HG02870 (cell line): Measurements from ENCODE around the gene ZNF316.

ENCODE experiments used
- ATAC-seq: cut with Tn5 transposase; IDR thresholded peaks from one replicate; pipeline ENCODE4 v1.9.1; 2021; ENCODE audit warnings: mild to moderate bottlenecking, moderate library complexity; ENCODE audit not compliant: unreplicated experiment

The ZNF316 gene

DNA sequence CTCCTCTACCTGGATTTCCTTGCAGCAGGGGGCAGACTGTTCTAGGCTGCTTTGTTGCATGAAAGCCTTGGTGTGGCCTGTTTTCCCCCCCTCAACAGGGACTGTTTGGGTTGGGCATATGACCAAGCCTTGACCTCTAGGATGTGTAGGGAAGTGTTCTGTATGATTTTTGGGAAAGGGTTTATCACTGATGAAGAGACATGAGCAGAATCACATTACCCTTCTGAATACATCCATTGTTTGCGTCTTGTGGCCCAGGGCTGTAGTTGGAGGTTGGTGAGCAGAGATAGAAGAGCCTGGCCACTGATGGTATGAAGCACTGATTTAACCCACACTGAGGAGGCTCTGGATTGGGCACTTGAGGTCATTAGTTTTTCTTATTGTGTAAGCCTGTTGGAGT lies 43.0 kb downstream of the ZNF316 start:
- no peak for ATAC-seq

DNA sequence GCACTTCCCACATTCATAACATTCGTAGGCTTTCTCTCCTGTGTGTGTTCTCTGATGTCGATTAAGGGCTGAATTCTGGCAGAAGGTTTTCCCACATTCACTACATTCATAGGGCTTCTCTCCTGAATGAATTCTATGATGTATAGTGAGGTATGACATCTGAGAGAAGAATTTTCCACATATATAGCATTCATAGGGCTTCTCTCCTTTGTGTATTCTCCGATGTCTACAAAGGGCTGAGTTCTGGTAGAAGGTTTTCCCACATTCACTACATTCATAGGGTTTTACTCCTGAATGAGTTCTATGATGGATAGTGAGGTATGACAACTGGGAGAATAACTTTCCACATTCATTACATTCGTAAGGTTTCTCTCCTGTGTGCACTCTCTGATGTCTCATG lies 54.0 kb downstream of the ZNF316 start:
- ATAC-seq, result no peak

DNA sequence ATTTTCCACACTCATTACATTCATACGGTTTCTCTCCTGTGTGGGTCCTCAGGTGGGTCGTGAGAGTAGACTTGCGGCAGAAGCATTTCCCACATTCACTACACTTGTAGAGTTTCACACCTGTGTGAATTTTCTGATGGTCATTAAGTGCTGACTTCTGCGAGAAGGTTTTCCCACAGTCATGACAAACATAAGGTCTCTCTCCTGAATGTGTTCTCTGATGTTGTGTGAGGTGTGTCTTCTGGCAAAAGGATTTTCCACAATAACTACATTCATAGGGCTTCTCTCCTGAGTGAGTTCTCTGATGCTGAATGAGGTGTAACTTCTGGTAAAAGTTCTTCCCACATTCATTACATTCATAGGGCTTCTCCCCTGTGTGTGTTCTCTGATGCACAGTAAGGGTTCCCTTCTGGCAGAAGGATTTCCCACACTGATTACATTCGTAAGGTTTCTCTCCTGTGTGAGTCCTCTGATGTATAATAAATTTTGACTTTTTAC lies 54.5 kb downstream of the ZNF316 start:
- ATAC-seq, result no peak

DNA sequence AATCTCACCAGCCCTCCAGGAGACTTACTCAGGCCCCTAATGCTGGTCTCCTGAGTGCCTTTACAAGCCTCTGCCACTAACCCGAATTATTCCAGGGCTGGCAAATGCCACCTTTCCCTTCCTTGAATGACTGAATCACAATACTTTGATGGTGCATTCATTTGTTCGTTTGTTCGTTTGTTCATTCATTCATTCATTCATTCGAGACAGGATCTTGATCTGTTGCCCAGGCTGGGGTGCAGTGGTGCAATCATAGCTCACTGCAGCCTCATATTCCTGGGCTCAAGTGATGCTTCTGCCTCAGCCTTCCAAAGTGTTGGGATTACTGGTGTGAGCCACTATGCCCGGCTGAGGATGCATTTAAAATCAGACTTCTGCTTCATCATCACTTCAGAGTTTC lies 63.7 kb downstream of the ZNF316 start:
- ATAC-seq, result no peak

DNA sequence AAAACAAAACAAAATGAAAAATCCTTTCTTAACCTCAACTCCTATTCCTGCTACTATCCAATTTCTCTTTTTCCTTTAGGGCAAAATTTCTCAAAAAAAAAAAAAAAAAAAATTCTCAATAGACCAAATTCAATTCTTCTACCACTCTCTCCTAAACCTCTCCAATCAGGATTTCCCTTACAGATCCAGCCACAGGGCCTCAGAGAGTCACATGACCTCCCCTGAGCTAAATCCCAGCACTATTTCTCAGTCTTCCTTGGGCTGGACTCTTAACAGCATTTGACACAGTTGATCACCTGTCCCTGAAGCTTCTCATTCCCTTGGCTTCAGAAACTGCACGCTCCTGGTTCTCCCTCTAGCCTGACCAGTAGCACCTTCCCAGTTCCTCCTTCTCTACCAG lies 64.7 kb downstream of the ZNF316 start:
- no peak for ATAC-seq
